Measurements from ENCODE around the gene GTF2H1. TPM values are rescaled to one million over a fixed set of nuclear protein-coding genes. Genes with fewer than 3 reads are reported as not detected.
A peak's percentile ranks its signal among the peaks of the same experiment; 100 is the strongest.

The GTF2H1 gene
- total RNA-seq, 1 donor from 2014 or later = 47.8 TPM

DNA sequence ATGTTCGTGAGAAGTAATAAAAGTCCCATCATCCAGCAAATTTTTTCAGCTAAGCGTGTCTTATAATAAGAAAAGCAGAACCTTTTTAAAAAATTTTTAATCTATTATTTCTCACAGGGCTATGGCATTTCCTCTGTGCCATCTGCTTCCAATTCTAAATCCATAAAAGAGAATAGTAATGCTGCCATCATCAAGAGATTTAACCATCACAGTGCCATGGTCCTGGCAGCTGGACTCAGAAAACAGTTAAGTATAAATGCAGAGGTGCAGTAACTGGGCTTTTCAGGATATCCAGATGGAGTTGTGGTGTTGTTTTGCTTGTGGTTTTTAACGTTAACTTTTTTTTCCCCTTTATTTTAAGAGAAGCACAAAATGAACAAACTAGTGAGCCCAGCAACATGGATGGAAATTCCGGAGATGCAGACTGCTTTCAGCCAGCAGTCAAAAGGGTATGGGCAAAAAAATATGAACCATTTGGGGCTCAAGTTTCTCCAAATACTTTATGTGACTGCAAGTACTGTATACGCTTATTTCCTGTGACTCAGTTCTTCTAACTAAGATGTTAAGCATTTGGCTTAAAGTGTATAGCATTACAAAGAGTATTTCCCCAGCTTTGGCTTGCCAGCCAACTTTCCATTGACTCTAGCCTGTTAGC is 25.2 kb downstream of the GTF2H1 start:
- H3K36me3 Mint-ChIP-seq (ENCODE audit: low read depth, unreplicated experiment) = peaks cover 10% of the 10 kb centered on the region
- FAIRE-seq (peak; percentile 89), DNase-seq (ENCODE audit: low read depth) (peak; percentile 50)
- Histone ChIP-seq H3K4me1 (ENCODE audit: insufficient read depth, low read length) (peaks cover 4% of the 10 kb centered on the region), H3K4me3 (ENCODE audit: insufficient read depth, low read depth, low read length) (no peak overlapping the region), H3K79me2 (ENCODE audit: insufficient read depth, low read length) (no peaks in the 10 kb centered on the region), H3K27me3 (ENCODE audit: insufficient read depth, low read length) (no peaks in the 10 kb centered on the region), H3K9ac (ENCODE audit: low read length) (peak overlapping the region; percentile 34), H3K36me3 (ENCODE audit: insufficient read depth, low read length) (peaks cover 25% of the 10 kb centered on the region), H3K4me2 (ENCODE audit: low read length) (peak overlapping the region; percentile 62), H3K27ac (ENCODE audit: low read depth, low read length) (peak overlapping the region; percentile 38), H2AFZ (ENCODE audit: low read depth, low read length) (no peak overlapping the region), H4K20me1 (ENCODE audit: insufficient read depth, low read length) (no peaks in the 10 kb centered on the region), H3K9me3 (ENCODE audit: insufficient read depth, low read depth, low read length) (no peaks in the 10 kb centered on the region)
- peaks cover 2% of the 10 kb centered on the region for H3K4me1 Mint-ChIP-seq (ENCODE audit: low read depth, unreplicated experiment)
- no peaks in the 10 kb centered on the region for H3K27me3 Mint-ChIP-seq (ENCODE audit: low read depth, unreplicated experiment)
- no peaks in the 10 kb centered on the region for H3K9me3 Mint-ChIP-seq (ENCODE audit: unreplicated experiment)
- H3K4me3 Mint-ChIP-seq (ENCODE audit: unreplicated experiment) = no peak overlapping the region
- no peak overlapping the region for H3K27ac Mint-ChIP-seq (ENCODE audit: unreplicated experiment)
- TF ChIP-seq EZH2 (IDR thresholded peaks at IDR 0.05; ENCODE audit: insufficient read depth, low read length) = no peak
- TF ChIP-seq, protein P1, sequence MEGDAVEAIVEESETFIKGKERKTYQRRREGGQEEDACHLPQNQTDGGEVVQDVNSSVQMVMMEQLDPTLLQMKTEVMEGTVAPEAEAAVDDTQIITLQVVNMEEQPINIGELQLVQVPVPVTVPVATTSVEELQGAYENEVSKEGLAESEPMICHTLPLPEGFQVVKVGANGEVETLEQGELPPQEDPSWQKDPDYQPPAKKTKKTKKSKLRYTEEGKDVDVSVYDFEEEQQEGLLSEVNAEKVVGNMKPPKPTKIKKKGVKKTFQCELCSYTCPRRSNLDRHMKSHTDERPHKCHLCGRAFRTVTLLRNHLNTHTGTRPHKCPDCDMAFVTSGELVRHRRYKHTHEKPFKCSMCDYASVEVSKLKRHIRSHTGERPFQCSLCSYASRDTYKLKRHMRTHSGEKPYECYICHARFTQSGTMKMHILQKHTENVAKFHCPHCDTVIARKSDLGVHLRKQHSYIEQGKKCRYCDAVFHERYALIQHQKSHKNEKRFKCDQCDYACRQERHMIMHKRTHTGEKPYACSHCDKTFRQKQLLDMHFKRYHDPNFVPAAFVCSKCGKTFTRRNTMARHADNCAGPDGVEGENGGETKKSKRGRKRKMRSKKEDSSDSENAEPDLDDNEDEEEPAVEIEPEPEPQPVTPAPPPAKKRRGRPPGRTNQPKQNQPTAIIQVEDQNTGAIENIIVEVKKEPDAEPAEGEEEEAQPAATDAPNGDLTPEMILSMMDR (IDR thresholded peaks at IDR 0.05; ENCODE audit: insufficient read depth, low read depth, low read length) = no peak

DNA sequence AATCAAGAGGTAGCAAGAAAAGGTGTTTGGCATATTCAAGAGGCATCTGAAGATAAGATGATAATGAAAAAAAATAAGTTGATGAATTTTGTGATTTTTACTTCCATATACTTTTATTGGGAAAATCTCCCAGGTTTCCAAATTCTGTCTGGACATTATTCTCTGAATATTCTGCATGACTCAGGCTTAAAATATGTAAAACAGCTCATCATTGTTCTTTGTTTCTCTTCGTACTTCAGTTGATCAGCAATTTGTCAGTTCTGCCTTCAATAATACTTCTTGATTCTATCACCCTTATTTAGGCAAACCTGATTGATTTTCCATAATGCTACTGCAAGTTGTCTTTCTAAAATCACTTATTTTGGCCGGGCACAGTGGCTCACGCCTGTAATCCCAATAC is 30.2 kb downstream of the GTF2H1 start:
- H3K9me3 ChIP-seq (ENCODE audit: insufficient read depth, low read depth, low read length) = no peaks in the 10 kb centered on the region
- no peaks in the 10 kb centered on the region for H3K79me2 ChIP-seq (ENCODE audit: insufficient read depth, low read length)
- Mint-ChIP-seq H3K27me3 (ENCODE audit: low read depth, unreplicated experiment) (no peaks in the 10 kb centered on the region), H3K4me1 (ENCODE audit: low read depth, unreplicated experiment) (peaks cover 2% of the 10 kb centered on the region), H3K36me3 (ENCODE audit: low read depth, unreplicated experiment) (peaks cover 4% of the 10 kb centered on the region), H3K27ac (ENCODE audit: unreplicated experiment) (no peak overlapping the region), H3K9me3 (ENCODE audit: unreplicated experiment) (no peaks in the 10 kb centered on the region), H3K4me3 (ENCODE audit: unreplicated experiment) (no peak overlapping the region)
- no peak overlapping the region for H2AFZ ChIP-seq (ENCODE audit: low read depth, low read length)
- H3K27me3 ChIP-seq (ENCODE audit: insufficient read depth, low read length) = no peaks in the 10 kb centered on the region
- H3K9ac ChIP-seq (ENCODE audit: low read length) = no peak overlapping the region
- no peak overlapping the region for H3K4me3 ChIP-seq (ENCODE audit: insufficient read depth, low read depth, low read length)
- no peak for DNase-seq (ENCODE audit: low read depth)
- no peak overlapping the region for H3K27ac ChIP-seq (ENCODE audit: low read depth, low read length)
- peak; percentile 23 for FAIRE-seq
- H4K20me1 ChIP-seq (ENCODE audit: insufficient read depth, low read length) = no peaks in the 10 kb centered on the region
- TF ChIP-seq, protein P1 (IDR thresholded peaks at IDR 0.05; ENCODE audit: insufficient read depth, low read depth, low read length) = no peak
- TF ChIP-seq EZH2 (IDR thresholded peaks at IDR 0.05; ENCODE audit: insufficient read depth, low read length) = no peak
- peaks cover 18% of the 10 kb centered on the region for H3K36me3 ChIP-seq (ENCODE audit: insufficient read depth, low read length)
- no peak overlapping the region for H3K4me2 ChIP-seq (ENCODE audit: low read length)
- H3K4me1 ChIP-seq (ENCODE audit: insufficient read depth, low read length) = peaks cover 1% of the 10 kb centered on the region

DNA sequence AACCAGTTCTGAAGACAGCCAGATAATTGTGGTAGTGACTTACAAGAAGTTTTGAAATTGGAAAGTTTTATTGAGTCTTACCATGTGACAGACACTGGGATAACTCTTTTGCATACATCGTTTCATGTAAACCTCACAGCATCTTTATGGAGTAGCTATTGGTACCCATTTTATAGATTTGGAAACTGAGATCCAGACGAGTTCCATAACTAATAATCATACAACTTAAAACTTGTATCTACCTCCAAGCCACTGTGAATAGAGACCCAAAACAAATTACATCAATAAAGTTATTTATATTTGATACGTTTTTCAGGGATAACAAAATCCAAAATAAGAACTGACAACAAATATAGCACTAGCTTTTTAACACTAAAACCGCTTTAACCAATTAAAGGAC is 36.3 kb downstream of the GTF2H1 start:
- DNase-seq (ENCODE audit: low read depth) = no peak
- Histone ChIP-seq H3K27ac (ENCODE audit: low read depth, low read length) (no peak overlapping the region), H3K9me3 (ENCODE audit: insufficient read depth, low read depth, low read length) (no peaks in the 10 kb centered on the region), H3K79me2 (ENCODE audit: insufficient read depth, low read length) (no peaks in the 10 kb centered on the region), H3K4me1 (ENCODE audit: insufficient read depth, low read length) (no peaks in the 10 kb centered on the region), H2AFZ (ENCODE audit: low read depth, low read length) (no peak overlapping the region), H3K4me3 (ENCODE audit: insufficient read depth, low read depth, low read length) (no peak overlapping the region), H3K9ac (ENCODE audit: low read length) (no peak overlapping the region), H4K20me1 (ENCODE audit: insufficient read depth, low read length) (no peaks in the 10 kb centered on the region), H3K27me3 (ENCODE audit: insufficient read depth, low read length) (no peaks in the 10 kb centered on the region), H3K4me2 (ENCODE audit: low read length) (no peak overlapping the region), H3K36me3 (ENCODE audit: insufficient read depth, low read length) (peaks cover 39% of the 10 kb centered on the region)
- TF ChIP-seq, protein P1 (IDR thresholded peaks at IDR 0.05; ENCODE audit: insufficient read depth, low read depth, low read length) = no peak
- TF ChIP-seq EZH2 (IDR thresholded peaks at IDR 0.05; ENCODE audit: insufficient read depth, low read length) = no peak
- H3K4me1 Mint-ChIP-seq (ENCODE audit: low read depth, unreplicated experiment) = no peaks in the 10 kb centered on the region
- no peaks in the 10 kb centered on the region for H3K27me3 Mint-ChIP-seq (ENCODE audit: low read depth, unreplicated experiment)
- no peak overlapping the region for H3K27ac Mint-ChIP-seq (ENCODE audit: unreplicated experiment)
- peaks cover 3% of the 10 kb centered on the region for H3K36me3 Mint-ChIP-seq (ENCODE audit: low read depth, unreplicated experiment)
- H3K9me3 Mint-ChIP-seq (ENCODE audit: unreplicated experiment) = no peaks in the 10 kb centered on the region
- no peak for FAIRE-seq
- H3K4me3 Mint-ChIP-seq (ENCODE audit: unreplicated experiment) = no peak overlapping the region

Data from astrocyte (in vitro differentiated cells and primary cell).